Measurements from ENCODE around the gene LANCL1. TPM values are rescaled to one million over a fixed set of nuclear protein-coding genes. Genes with fewer than 3 reads are reported as not detected.

The LANCL1 gene
- total RNA-seq, 2 experiments from 2014 or later: 46.1 to 47.5 TPM

Other genes with a start within 250 kb of the LANCL1 start
- not detected for gene MYL1, start 161.6 kb downstream of the LANCL1 start, total RNA-seq
- under 1 TPM; 0.86 to 0.96 TPM for gene CPS1, start 79.8 kb upstream of the LANCL1 start, total RNA-seq